ENCODE measurements around the gene TMEM92. TPM values are rescaled to one million over a fixed set of nuclear protein-coding genes. Genes with fewer than 3 reads are reported as not detected.
A peak's percentile ranks its signal among the peaks of the same experiment; 100 is the strongest.

TMEM92 gene
- total and polyA plus RNA-seq, 2 experiments from 2014 or later = 17.3 to 30.0 TPM

GRCh38 chr17:50259477-50260324, 14.6 kb upstream of the TMEM92 start:
- Histone ChIP-seq H3K4me1 (ENCODE audit: low read depth) (peaks cover 37% of the 10 kb centered on the region), H3K27me3 (no peaks in the 10 kb centered on the region), H3K9me3 (ENCODE audit: low read depth) (no peaks in the 10 kb centered on the region), H3K27ac (no peak overlapping the region), H3K36me3 (no peaks in the 10 kb centered on the region), H3K4me3 (no peak overlapping the region)
- no peak for DNase-seq (ENCODE audit: low read depth in 1 of 2, low spot score in 1 of 2)
- no peak for TF ChIP-seq CTCF (IDR thresholded peaks at IDR 0.05; ENCODE audit: low read depth, low read length)

GRCh38 chr17:50260501-50260911, 13.8 kb upstream of the TMEM92 start:
- H3K4me1 ChIP-seq (ENCODE audit: low read depth) = peaks cover 37% of the 10 kb centered on the region

GRCh38 chr17:50261051-50261915, 13.0 kb upstream of the TMEM92 start:
- TF ChIP-seq CTCF (IDR thresholded peaks at IDR 0.05; ENCODE audit: low read depth, low read length) = no peak
- Histone ChIP-seq H3K27ac (peak overlapping the region; percentile 43), H3K4me3 (no peak overlapping the region), H3K9me3 (ENCODE audit: low read depth) (no peaks in the 10 kb centered on the region), H3K27me3 (no peaks in the 10 kb centered on the region), H3K36me3 (no peaks in the 10 kb centered on the region), H3K4me1 (ENCODE audit: low read depth) (peaks cover 37% of the 10 kb centered on the region)
- DNase-seq (ENCODE audit: low read depth in 1 of 2, low spot score in 1 of 2) = no peak

More at GRCh38 chr17:50260501-50260911, 13.8 kb upstream of the TMEM92 start:
- Histone ChIP-seq H3K36me3 (no peaks in the 10 kb centered on the region), H3K27me3 (no peaks in the 10 kb centered on the region), H3K27ac (no peak overlapping the region), H3K9me3 (ENCODE audit: low read depth) (no peaks in the 10 kb centered on the region), H3K4me3 (no peak overlapping the region)
- no peak for DNase-seq (ENCODE audit: low read depth in 1 of 2, low spot score in 1 of 2)
- TF ChIP-seq CTCF (IDR thresholded peaks at IDR 0.05; ENCODE audit: low read depth, low read length) = no peak

GRCh38 chr17:50262001-50262794, 12.1 kb upstream of the TMEM92 start:
- Histone ChIP-seq H3K9me3 (ENCODE audit: low read depth) (no peaks in the 10 kb centered on the region), H3K27ac (no peak overlapping the region), H3K4me1 (ENCODE audit: low read depth) (peaks cover 39% of the 10 kb centered on the region), H3K27me3 (no peaks in the 10 kb centered on the region), H3K36me3 (no peaks in the 10 kb centered on the region), H3K4me3 (no peak overlapping the region)
- no peak for TF ChIP-seq CTCF (IDR thresholded peaks at IDR 0.05; ENCODE audit: low read depth, low read length)
- DNase-seq (ENCODE audit: low read depth in 1 of 2, low spot score in 1 of 2) = no peak

All from cardiac muscle cell (in vitro differentiated cells and primary cell).